AG09309 (cell line): Measurements from ENCODE around the gene ZSCAN25.

Experiments
- DNase-seq: peaks from one replicate; pipeline ENCODE4 v3.0.0-alpha.2; 2010; ENCODE audit warnings: low read depth
- H3K4me3 ChIP-seq: 2 replicates; pipeline ENCODE4 v1.5.1; 2011; ENCODE audit warnings: mild to moderate bottlenecking, low read depth, low read length, moderate library complexity; ENCODE audit not compliant: control insufficient read depth
- TF ChIP-seq, protein P1 (sequence below): IDR thresholded peaks from 2 replicates; pipeline ENCODE4 v1.5.1; 2011; ENCODE audit warnings: mild to moderate bottlenecking, low read depth, low read length, inconsistent platforms; ENCODE audit not compliant: insufficient read depth, control insufficient read depth; ENCODE audit errors: missing control alignments

ZSCAN25 gene

DNA sequence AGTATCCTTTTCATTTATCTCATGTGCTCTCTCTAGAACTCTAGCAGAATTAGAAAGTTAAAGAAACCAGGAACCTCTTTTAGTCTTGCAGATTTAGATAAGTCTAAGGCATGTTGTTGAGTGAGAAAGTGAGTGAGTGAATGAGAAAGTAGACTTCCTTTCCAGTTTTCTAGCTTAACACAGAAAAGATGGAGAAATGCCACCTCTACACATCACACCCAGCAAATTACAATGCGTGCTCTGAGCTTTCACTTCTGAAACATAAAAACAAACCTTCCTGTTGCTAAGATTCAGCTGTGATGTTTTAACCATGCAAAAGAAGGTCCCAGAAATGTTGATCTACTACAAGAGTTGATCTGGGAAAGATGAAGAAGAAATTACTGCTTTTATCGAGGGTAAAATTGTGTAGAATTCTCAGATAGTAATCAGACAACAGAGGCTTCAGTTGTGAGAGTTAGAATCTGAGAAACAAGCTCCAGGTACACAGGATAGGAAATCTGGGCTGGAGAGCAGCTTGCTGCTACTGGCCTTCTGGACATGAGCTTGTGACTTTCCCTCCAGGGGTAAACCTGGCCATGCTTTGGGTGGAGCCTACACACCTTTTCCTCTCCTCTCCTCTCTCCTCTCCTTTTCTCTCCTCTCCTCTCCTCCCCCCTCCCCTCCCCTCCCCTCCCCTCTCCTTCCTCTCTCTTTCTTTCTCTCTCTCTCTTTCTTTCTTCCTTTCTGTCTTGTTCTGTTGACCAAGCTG lies 58.4 kb downstream of the ZSCAN25 start:
- TF ChIP-seq, protein P1, sequence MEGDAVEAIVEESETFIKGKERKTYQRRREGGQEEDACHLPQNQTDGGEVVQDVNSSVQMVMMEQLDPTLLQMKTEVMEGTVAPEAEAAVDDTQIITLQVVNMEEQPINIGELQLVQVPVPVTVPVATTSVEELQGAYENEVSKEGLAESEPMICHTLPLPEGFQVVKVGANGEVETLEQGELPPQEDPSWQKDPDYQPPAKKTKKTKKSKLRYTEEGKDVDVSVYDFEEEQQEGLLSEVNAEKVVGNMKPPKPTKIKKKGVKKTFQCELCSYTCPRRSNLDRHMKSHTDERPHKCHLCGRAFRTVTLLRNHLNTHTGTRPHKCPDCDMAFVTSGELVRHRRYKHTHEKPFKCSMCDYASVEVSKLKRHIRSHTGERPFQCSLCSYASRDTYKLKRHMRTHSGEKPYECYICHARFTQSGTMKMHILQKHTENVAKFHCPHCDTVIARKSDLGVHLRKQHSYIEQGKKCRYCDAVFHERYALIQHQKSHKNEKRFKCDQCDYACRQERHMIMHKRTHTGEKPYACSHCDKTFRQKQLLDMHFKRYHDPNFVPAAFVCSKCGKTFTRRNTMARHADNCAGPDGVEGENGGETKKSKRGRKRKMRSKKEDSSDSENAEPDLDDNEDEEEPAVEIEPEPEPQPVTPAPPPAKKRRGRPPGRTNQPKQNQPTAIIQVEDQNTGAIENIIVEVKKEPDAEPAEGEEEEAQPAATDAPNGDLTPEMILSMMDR: no peak
- H3K4me3 ChIP-seq: no peak overlapping the region
- no peak for DNase-seq

DNA sequence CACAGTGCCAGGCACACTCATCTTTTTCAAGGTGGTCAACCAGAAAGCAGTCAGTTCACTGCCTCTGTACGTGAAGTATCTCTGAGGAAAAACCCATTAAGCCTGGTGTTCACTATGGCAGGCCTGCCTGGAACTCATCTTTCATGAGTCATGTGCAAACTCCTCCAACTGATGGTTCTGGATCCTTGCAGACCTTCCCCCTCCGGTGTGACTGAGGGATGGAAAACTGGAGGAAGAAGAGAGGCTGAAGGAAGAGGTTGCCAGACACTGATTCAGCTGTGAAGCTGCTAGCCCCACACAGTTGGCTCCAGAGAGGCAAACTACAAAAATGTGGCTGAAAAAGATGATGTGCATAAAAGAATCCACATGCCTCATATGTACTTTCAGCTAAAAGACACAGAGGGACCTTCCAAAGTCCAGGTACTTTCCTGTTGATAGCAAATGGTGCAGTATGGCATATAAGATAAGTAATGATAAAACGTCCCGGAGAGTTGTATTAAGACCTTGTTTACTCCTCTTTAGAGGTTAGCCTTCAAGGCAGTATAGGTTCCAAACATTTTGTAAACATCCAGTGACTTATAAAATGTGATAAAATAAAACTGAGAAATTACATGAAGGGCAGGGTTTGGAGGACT lies 60.4 kb downstream of the ZSCAN25 start:
- H3K4me3 ChIP-seq: no peak overlapping the region

DNA sequence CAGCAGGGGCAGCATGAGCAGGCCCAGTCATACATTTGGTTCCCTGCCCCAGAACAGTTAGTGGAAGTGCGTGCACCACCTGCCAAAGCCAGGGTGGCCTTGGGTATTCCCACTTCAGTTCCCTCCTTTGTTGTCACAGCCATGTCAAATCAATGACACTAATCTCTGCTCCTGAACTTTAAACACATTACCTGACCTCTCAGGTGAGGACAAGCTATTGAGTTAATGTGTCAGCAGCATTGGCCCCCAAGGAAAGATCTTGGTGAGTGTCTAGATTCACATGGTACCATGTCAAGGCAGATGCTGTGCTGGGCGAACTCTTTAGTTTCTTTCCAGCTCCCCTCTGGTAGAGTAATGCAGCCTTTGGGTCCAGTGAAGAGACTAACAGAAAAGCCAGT lies 60.9 kb downstream of the ZSCAN25 start:
- no peak for DNase-seq
- TF ChIP-seq, protein P1: no peak
- no peak overlapping the region for H3K4me3 ChIP-seq

More for the DNA sequence above, 60.4 kb downstream of the ZSCAN25 start:
- DNase-seq: no peak
- TF ChIP-seq, protein P1: no peak

DNA sequence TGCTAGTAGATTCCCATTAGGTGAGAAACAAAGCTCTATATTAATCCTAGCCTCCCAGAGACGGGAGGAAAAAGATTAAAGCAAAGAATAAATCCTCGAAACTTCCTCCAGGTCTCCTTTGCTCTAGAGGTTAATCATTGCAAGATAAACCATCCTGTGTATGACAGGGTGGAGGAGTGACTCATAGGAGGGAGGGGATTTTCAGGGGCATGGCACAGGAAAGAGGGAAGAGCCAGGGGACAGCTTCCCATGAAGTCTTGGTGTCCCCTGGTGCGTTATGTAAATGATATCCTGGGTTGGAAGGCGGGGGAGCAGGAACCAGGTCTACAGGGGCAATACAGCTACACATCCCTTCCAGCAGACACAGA lies 62.3 kb downstream of the ZSCAN25 start:
- DNase-seq: no peak
- TF ChIP-seq, protein P1: no peak
- no peak overlapping the region for H3K4me3 ChIP-seq

DNA sequence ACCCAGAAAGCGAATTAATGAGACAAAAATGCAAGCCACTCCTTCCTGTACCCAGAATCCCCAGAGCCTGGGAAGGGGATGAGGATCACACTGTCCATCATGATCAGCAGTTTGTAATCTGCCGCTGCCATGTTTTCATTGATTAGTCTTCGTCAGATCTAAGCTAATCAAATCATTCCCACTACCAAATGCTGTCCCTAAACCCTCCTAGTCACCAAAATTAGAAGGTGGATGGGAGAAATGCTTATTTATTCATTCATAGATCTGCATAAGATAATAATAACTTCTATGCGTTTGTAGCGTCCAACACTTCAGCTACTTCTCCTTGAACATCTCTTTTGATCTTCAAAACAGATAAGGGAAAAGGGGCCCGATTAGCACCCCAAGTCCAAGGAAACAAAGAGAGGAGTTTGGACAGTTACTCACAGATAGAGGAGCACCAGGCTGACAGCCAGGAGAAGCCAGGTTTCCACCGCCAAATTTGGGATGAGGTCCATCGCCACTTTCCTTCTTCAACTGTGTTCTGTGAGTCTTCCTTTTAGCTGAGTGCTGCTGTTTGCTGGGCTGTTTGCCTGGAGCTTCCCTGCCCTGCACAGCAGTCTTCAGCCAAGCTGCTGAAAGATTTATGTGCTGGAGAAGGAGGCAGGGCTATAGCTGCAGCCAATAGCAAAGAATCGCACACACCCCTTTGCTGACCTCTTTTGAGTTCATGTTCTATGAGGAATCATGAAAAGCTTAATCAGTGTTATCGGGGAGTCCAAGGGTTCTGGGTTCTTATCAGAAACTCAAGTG lies 62.9 kb downstream of the ZSCAN25 start, which contains the start of gene CYP3A5:
Gene CYP3A5 (minus strand): TSS at position 597 of the 792 bp plus-strand sequence. CDS start 100 bp downstream, at position 497.
- no peak for DNase-seq

More for the DNA sequence above, 62.9 kb downstream of the ZSCAN25 start, which contains the start of gene CYP3A5:
- TF ChIP-seq, protein P1: no peak
- no peak within 1 kb of the TSS for H3K4me3 ChIP-seq
